Measurements from ENCODE around the gene SPSB3.
"Not testable (repeated sequence)": the region's sequence is repeated elsewhere in the genome, so short reads cannot be mapped to it uniquely, and the experiment has no call there.

SPSB3 gene

GRCh38 chr16:1816396-1817275 lies 34.3 kb upstream of the SPSB3 start:
- no peak for DNase-seq

- DNase-seq: no peak
Observed at GRCh38 chr16:1815461-1815860, 33.1 kb upstream of the SPSB3 start.

GRCh38 chr16:1812732-1813163 lies 30.4 kb upstream of the SPSB3 start:
- DNase-seq: peak; percentile 43 to 54

GRCh38 chr16:1810536-1810935 lies 28.2 kb upstream of the SPSB3 start:
- DNase-seq: no peak

- no peak for DNase-seq
Observed at GRCh38 chr16:1810106-1810505, 27.7 kb upstream of the SPSB3 start.

GRCh38 chr16:1809281-1809801 lies 27.0 kb upstream of the SPSB3 start:
- no peak for DNase-seq

- no peak for DNase-seq
Observed at GRCh38 chr16:1808691-1809090, 26.3 kb upstream of the SPSB3 start.

GRCh38 chr16:1807626-1808025 lies 25.3 kb upstream of the SPSB3 start:
- no peak for DNase-seq

GRCh38 chr16:1800701-1801100 lies 18.3 kb upstream of the SPSB3 start:
- DNase-seq: no peak

GRCh38 chr16:1799263-1799662 lies 16.9 kb upstream of the SPSB3 start:
- DNase-seq: not testable (repeated sequence)

- no peak for DNase-seq
Observed at GRCh38 chr16:1794908-1795666, 12.7 kb upstream of the SPSB3 start.

GRCh38 chr16:1794221-1794871 lies 12.0 kb upstream of the SPSB3 start:
- no peak for DNase-seq

- DNase-seq: no peak
Observed at GRCh38 chr16:1793578-1794220, 11.3 kb upstream of the SPSB3 start, which contains the start of gene IGFALS. IGFALS (minus strand) TSS chr16:1793705; CDS start chr16:1793652, 53 bp downstream.

- no peak for DNase-seq
Observed at GRCh38 chr16:1792836-1793577, 10.6 kb upstream of the SPSB3 start.

GRCh38 chr16:1791943-1792812 lies 9.8 kb upstream of the SPSB3 start:
- DNase-seq: no peak

- no peak for DNase-seq
Observed at GRCh38 chr16:1791256-1791942, 9.0 kb upstream of the SPSB3 start.

GRCh38 chr16:1790611-1791255 lies 8.4 kb upstream of the SPSB3 start:
- no peak for DNase-seq

- DNase-seq: no peak
Observed at GRCh38 chr16:1790261-1790610, 7.9 kb upstream of the SPSB3 start.

GRCh38 chr16:1789643-1790045 lies 7.3 kb upstream of the SPSB3 start:
- no peak for DNase-seq

- no peak for DNase-seq
Observed at GRCh38 chr16:1788708-1789100, 6.3 kb upstream of the SPSB3 start.

All from stimulated activated CD4-positive, alpha-beta T cell treated with anti-CD3 and anti-CD28 coated beads, Interleukin-2, amount 100 ng/mL, for 48 hours (primary cell).